Upper lobe of right lung (tissue), 1 donor: Measurements from ENCODE around the gene GIPC3. TPM values are rescaled to one million over a fixed set of nuclear protein-coding genes. Genes with fewer than 3 reads are reported as not detected.

Source experiments
- ATAC-seq: fragments of 200-7000 bp; cut with Tn5 transposase; one replicate; pipeline ENCODE4 v1.9.1; 2020; ENCODE audit warnings: mild to moderate bottlenecking, moderate library complexity
- DNase-seq: peaks from one replicate; pipeline ENCODE4 v3.0.0-alpha.2; 2020
- H3K27ac ChIP-seq: fragments of 200-600 bp; one replicate; pipeline ENCODE4 v1.8.0; 2022
- H3K27me3 ChIP-seq: fragments of 200-600 bp; one replicate; pipeline ENCODE4 v1.8.0; 2022; ENCODE audit warnings: mild to moderate bottlenecking
- H3K36me3 ChIP-seq: fragments of 200-600 bp; one replicate; pipeline ENCODE4 v1.8.0; 2022
- H3K4me1 ChIP-seq: fragments of 200-600 bp; one replicate; pipeline ENCODE4 v1.8.0; 2022
- H3K4me3 ChIP-seq: fragments of 200-600 bp; one replicate; pipeline ENCODE4 v1.8.0; 2022; ENCODE audit warnings: mild to moderate bottlenecking
- H3K9me3 ChIP-seq: fragments of 200-600 bp; one replicate; pipeline ENCODE4 v1.8.0; 2022
- intact Hi-C: fragments of 100-400 bp; cut with DNase I; formaldehyde crosslinking; loops from one replicate; pipeline ENCODE4 v1.11.0; 2022
- total RNA-seq: library from RNA; stranded (reverse); fragmentation: NEBNext Ultra II Directional; extraction: Animal tissue kit (Norgen Biotek cat#: 25700); gene quantifications from one replicate; pipeline ENCODE4 v1.2.1, GENCODE V29; 2021
- TF ChIP-seq, protein P1 (sequence below): fragments of 200-600 bp; IDR thresholded peaks from one replicate; pipeline ENCODE4 v1.8.0; 2022; ENCODE audit warnings: antibody characterized with exemption
- donor health status: DM: no; HTN: yes; CAD: no; lungs with severe emphysema.

GIPC3 gene
- total RNA-seq, 1 donor from 2014 or later: 6.5 TPM

DNA sequence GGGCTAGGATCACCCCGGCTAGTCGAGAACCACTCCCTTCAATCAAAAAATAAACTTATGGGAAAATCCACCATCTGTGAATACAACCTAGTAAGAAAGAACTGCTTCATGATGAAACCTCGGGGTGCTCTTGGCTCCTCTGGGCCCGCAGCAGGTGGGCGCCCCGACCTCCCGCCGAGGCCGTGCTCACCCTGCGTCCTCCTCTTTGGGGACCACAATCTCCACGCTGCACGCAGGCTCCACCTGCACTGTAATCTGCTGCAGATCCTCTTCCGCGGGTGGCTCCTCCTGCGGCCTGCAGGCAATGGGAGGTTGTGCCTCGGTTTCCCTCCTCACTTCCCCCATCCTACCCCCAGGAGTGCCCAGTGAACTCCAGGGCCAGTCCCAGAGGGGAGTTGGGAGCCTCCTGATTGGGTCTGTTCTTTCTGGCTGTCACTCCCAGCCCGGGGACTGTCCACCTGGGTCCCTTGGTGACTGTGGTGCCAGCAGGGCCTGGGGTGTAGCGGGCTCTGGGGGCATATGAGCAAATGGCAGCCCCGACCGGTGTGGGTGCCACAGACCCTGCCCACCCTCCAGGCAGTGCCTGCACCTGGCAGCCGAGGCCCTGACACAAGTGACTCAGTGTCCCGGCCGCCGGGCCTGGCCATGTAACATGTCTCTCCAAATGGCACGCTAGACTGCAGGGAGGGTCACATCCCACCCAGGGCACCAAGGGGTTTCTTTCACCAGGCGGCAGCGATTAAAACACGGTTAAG lies 56.4 kb downstream of the GIPC3 start:
- intact Hi-C loops: no loop called here
- H3K9me3 ChIP-seq: no peaks in the 10 kb centered on the region
- peaks cover 52% of the 10 kb centered on the region for H3K36me3 ChIP-seq
- TF ChIP-seq, protein P1, sequence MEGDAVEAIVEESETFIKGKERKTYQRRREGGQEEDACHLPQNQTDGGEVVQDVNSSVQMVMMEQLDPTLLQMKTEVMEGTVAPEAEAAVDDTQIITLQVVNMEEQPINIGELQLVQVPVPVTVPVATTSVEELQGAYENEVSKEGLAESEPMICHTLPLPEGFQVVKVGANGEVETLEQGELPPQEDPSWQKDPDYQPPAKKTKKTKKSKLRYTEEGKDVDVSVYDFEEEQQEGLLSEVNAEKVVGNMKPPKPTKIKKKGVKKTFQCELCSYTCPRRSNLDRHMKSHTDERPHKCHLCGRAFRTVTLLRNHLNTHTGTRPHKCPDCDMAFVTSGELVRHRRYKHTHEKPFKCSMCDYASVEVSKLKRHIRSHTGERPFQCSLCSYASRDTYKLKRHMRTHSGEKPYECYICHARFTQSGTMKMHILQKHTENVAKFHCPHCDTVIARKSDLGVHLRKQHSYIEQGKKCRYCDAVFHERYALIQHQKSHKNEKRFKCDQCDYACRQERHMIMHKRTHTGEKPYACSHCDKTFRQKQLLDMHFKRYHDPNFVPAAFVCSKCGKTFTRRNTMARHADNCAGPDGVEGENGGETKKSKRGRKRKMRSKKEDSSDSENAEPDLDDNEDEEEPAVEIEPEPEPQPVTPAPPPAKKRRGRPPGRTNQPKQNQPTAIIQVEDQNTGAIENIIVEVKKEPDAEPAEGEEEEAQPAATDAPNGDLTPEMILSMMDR: no peak
- H3K27ac ChIP-seq: no peak overlapping the region
- H3K4me1 ChIP-seq: no peaks in the 10 kb centered on the region
- ATAC-seq (no peak), DNase-seq (no peak)
- H3K4me3 ChIP-seq: no peak overlapping the region
- no peaks in the 10 kb centered on the region for H3K27me3 ChIP-seq

DNA sequence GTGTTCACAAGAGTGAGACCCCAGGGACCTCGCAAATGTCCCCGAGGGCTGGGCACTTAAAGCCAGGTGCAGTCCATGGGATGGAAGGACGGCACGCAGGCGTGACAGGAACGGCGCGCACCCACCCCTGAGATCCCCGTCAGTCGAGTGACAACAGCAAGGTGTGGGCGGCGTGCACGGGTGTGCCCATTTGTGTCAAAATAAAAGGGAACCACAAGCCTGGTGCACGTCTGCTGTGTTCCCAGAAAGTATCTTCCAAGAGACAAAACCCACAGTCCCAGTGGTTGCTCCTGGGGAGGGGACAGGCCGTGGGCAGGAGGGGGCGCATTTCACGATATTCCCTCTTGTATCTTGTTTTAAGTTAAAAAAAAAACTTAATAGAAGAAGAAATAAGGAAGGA lies 57.0 kb downstream of the GIPC3 start:
- Histone ChIP-seq H3K9me3 (no peaks in the 10 kb centered on the region), H3K27ac (no peak overlapping the region), H3K4me1 (no peaks in the 10 kb centered on the region), H3K4me3 (no peak overlapping the region), H3K27me3 (no peaks in the 10 kb centered on the region), H3K36me3 (peaks cover 52% of the 10 kb centered on the region)
- intact Hi-C loops: no loop called here
- TF ChIP-seq, protein P1: no peak
- no peak for ATAC-seq
- no peak for DNase-seq

Other genes starting within 250 kb of the GIPC3 start
- 150 TPM for gene NFIC, start 218.9 kb upstream of the GIPC3 start, total RNA-seq
- not detected for gene SMIM24, start 105.0 kb upstream of the GIPC3 start, total RNA-seq
- gene SMIM44, start 102.0 kb upstream of the GIPC3 start, total RNA-seq: not detected
- 12.2 TPM for gene DOHH, start 84.8 kb upstream of the GIPC3 start, total RNA-seq
- gene FZR1, start 79.2 kb upstream of the GIPC3 start, total RNA-seq: 30.8 TPM
- gene TEKTIP1, start 46.3 kb upstream of the GIPC3 start, total RNA-seq: 3.2 TPM
- 95.9 TPM for gene MFSD12, start 27.9 kb upstream of the GIPC3 start, total RNA-seq
- gene HMG20B, start 12.5 kb upstream of the GIPC3 start, total RNA-seq: 60.0 TPM
- gene TBXA2R, start 21.4 kb downstream of the GIPC3 start, total RNA-seq: 4.7 TPM
- gene CACTIN, start 41.3 kb downstream of the GIPC3 start, total RNA-seq: 24.3 TPM
- 42.1 TPM for gene PIP5K1C, start 115.0 kb downstream of the GIPC3 start, total RNA-seq
- gene TJP3, start 122.9 kb downstream of the GIPC3 start, total RNA-seq: 23.0 TPM
- gene APBA3, start 176.2 kb downstream of the GIPC3 start, total RNA-seq: 21.9 TPM
- 59.7 TPM for gene MRPL54, start 177.2 kb downstream of the GIPC3 start, total RNA-seq
- not detected for gene RAX2, start 186.8 kb downstream of the GIPC3 start, total RNA-seq
- gene MATK, start 200.9 kb downstream of the GIPC3 start, total RNA-seq: 22.6 TPM